NCI-H1694 (cell line): ENCODE measurements around the gene SRP9.
"Not testable (repeated sequence)": the region's sequence is repeated elsewhere in the genome, so short reads cannot be mapped to it uniquely, and the experiment has no call there.

Experiments used
- DNase-seq: peaks from one replicate; lab custom pipeline; 2025; lab: John Stamatoyannopoulos, UW

The SRP9 gene

GRCh38 chr1:225814381-225814780 is 36.8 kb downstream of the SRP9 start:
- DNase-seq: no peak

GRCh38 chr1:225815090-225815489 is 37.5 kb downstream of the SRP9 start:
- not testable (repeated sequence) for DNase-seq

- DNase-seq: no peak
These were observed 38.0 kb downstream of the SRP9 start for GRCh38 chr1:225815526-225816178.

- DNase-seq: no peak
These were observed 39.3 kb downstream of the SRP9 start for GRCh38 chr1:225816643-225817538.

GRCh38 chr1:225817611-225818061 is 40.0 kb downstream of the SRP9 start:
- DNase-seq: no peak

- DNase-seq: no peak
These were observed 40.6 kb downstream of the SRP9 start for GRCh38 chr1:225818229-225818628.

GRCh38 chr1:225819346-225820192 is 41.9 kb downstream of the SRP9 start:
- no peak for DNase-seq

GRCh38 chr1:225820522-225821120 is 43.0 kb downstream of the SRP9 start:
- no peak for DNase-seq

- DNase-seq: no peak
These were observed 45.2 kb downstream of the SRP9 start for GRCh38 chr1:225822655-225823403.

GRCh38 chr1:225823811-225824261 is 46.2 kb downstream of the SRP9 start:
- no peak for DNase-seq

- peak; percentile 43 for DNase-seq
These were observed 46.9 kb downstream of the SRP9 start for GRCh38 chr1:225824533-225824941.

GRCh38 chr1:225825078-225825477 is 47.5 kb downstream of the SRP9 start:
- DNase-seq: no peak

- DNase-seq: no peak
These were observed 48.0 kb downstream of the SRP9 start for GRCh38 chr1:225825607-225826007.

- no peak for DNase-seq
These were observed 49.5 kb downstream of the SRP9 start for GRCh38 chr1:225827076-225827475.

- DNase-seq: no peak
These were observed 51.2 kb downstream of the SRP9 start for GRCh38 chr1:225828706-225829345.

GRCh38 chr1:225830841-225831240 is 53.2 kb downstream of the SRP9 start:
- no peak for DNase-seq

- DNase-seq: no peak
These were observed 57.0 kb downstream of the SRP9 start for GRCh38 chr1:225834417-225835329.

GRCh38 chr1:225835856-225836255 is 58.2 kb downstream of the SRP9 start:
- DNase-seq: no peak

GRCh38 chr1:225836296-225836695 is 58.7 kb downstream of the SRP9 start:
- not testable (repeated sequence) for DNase-seq
